Erythroblast (primary cell): Measurements from ENCODE around the gene PSME1.
"Not testable (repeated sequence)": the region's sequence is repeated elsewhere in the genome, so short reads cannot be mapped to it uniquely, and the experiment has no call there.

ENCODE experiments used
- DNase-seq, 2 experiments: peaks; one replicate each; lab custom pipeline; 2025; lab: John Stamatoyannopoulos, UW
- GATA1 ChIP-seq: IDR thresholded peaks from 2 replicates; pipeline ENCODE4 v1.6.1; 2011; ENCODE audit warnings: low read depth, mild to moderate bottlenecking, control low read depth, low read length, moderate library complexity
- POLR2A ChIP-seq: IDR thresholded peaks from 2 replicates; pipeline ENCODE4 v1.6.1; 2011; ENCODE audit warnings: mild to moderate bottlenecking, low read length

Gene PSME1

DNA sequence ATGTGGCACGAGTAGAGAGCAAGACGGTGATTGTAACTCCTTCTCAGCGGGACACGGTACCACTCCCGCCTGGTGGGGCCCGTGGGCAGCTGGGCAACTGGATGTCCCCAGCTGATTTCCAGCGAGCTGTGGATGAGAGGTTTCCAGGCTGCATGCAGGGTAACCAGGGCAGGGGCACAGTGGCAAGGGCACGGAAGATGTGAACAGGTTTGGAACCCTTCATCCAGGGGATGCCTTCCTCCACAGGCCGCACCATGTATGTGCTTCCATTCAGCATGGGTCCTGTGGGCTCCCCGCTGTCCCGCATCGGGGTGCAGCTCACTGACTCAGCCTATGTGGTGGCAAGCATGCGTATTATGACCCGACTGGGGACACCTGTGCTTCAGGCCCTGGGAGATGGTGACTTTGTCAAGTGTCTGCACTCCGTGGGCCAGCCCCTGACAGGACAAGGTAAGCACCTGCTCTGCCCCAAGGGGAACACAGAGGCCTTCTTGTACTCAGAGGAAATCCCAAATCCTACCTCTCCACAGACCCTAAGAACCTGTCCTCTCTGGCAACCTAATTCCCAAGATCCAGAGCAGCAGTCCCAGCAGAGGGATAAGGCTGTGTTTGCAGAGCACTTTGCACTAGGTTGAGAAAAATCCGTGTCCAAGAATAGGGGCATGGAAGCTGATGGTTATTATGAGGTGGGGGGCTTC is 37.6 kb upstream of the PSME1 start:
- no peak for DNase-seq
- TF ChIP-seq GATA1 (no peak), POLR2A (no peak)

- TF ChIP-seq GATA1 = no peak
- TF ChIP-seq POLR2A = no peak
Measured at GRCh38 chr14:24098927-24099813, 36.8 kb upstream of the PSME1 start.

DNA sequence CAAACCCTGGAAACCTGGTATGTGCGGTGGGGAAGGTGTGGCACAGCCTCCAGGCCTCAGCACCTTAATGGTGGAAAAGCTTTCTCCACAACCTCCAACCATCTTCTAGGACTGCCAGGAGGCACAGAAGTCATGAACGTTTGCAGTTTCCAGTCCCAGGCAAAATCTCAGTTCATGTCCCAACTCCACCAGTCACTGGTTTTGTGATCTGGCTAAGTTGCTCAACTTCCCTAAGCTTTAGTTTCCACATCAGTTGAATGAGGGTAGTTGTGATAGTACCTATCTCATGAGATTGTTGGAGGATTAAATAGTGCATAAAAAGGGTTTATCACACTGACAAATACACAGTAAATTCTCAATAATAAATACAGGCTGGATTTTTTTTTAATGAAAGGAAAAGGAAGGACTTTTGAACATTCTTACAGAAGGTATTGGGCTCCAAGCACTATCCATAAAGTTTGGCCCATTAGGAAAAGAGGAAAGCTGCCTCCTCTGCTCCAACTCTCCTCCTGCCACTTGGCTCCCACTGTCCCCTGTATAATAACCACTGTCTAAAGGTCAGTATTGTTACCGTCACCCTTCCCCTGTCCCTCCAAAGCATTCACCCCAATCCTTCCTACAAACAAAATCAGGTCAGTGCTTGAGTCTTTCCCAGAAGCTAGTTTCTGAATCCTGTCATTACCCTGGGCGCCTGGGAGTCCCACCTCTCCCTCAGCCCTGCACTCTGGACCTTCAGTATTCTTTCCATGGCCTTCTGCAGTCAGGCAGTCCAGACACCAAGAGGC is 35.6 kb upstream of the PSME1 start:
- TF ChIP-seq POLR2A = no peak
- TF ChIP-seq GATA1 = no peak
- no peak for DNase-seq

More at GRCh38 chr14:24098927-24099813, 36.8 kb upstream of the PSME1 start:
- DNase-seq = no peak

- TF ChIP-seq GATA1 (no peak), POLR2A (no peak)
Measured at GRCh38 chr14:24100982-24101494, 35.0 kb upstream of the PSME1 start.

DNA sequence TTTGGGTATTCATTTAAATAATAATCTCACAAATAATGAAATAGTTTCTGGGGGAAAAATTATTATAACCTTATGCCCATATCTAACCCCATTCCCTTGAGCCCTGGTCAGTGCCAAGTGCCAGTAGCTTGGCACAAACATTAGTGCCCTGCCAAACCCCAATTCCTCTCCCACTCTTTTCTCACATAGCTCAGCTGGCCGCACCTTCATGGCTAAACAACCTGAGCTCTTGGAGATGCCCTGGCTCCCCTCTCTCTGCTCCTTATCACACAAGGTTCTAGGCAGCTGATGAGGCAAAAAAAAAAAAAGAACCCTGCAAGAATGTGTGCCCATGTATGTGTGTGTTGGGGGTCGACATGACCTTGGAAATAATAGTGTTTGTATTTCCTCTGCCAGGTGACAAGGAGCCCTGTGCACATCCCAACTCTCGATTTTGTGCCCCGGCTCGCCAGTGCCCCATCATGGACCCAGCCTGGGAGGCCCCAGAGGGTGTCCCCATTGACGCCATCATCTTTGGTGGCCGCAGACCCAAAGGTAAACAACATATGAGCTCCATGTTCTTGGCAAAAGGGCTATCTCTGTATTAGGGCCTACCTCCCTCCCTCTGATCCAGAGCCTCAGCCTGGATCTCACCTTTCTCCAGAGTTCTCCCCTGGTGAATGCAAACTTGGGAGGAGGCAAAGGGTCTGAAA is 33.5 kb upstream of the PSME1 start:
- DNase-seq = no peak
- TF ChIP-seq POLR2A = no peak
- no peak for TF ChIP-seq GATA1

More at GRCh38 chr14:24100982-24101494, 35.0 kb upstream of the PSME1 start:
- DNase-seq = no peak

GRCh38 chr14:24103451-24103850 is 32.5 kb upstream of the PSME1 start:
- no peak for DNase-seq
- TF ChIP-seq POLR2A (no peak), GATA1 (no peak)

DNA sequence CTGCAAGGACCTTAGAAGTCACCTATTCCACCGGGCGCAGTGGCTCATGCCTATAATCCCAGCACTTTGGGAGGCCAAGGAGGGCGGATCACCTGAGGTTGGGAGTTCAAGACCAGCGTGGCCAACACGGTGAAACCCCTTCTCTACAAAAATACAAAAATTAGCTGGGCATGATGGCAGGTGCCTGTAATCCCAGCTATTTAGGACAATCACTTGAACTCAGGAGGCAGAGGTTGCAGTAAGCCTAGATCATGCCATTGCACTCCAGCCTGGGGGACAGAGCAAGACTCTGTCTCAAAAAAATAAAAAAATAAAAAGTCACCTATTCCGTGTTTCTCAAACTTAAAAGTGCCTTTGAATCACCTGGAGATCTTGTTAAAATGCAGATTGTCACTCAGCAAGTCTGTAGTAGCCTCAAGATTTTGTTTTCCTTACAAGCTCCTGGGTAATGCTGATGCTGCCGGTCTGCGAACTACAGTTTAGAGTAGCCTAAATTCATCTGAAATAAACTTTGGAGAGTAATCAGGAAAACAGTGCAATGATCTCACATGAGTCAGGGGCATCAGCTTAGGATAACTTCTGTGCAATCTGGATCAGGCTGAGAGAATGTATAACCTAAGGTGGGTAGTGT is 30.3 kb upstream of the PSME1 start:
- DNase-seq = not testable (repeated sequence)

DNA sequence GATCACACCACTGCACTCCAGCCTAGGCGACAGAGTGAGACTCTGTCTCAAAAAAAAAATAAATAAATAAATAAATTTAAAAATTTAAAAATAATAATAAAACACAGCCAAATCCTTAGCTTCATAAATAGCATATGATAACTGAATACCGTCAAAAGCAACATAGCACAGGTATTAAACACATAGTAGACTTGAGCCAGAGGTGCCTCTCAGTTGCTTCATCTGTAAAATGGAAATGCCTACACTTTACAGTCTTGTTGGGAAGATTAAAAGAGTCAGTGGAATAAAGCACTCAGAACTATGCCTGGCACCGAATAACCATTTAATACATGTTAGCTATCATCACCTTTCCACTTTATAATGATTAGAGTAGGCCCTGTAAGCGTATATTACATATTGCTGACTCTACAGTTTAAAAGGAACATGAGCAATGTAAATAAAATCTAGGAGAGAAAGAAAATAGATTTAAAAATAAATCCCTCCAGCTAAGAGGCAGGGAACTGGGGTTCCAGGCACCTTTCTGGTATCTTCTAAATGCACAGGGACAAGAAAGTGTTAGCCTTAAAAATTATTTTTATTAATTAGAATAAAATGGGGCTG is 29.2 kb upstream of the PSME1 start:
- no peak for DNase-seq
- TF ChIP-seq GATA1 (no peak), POLR2A (no peak)

DNA sequence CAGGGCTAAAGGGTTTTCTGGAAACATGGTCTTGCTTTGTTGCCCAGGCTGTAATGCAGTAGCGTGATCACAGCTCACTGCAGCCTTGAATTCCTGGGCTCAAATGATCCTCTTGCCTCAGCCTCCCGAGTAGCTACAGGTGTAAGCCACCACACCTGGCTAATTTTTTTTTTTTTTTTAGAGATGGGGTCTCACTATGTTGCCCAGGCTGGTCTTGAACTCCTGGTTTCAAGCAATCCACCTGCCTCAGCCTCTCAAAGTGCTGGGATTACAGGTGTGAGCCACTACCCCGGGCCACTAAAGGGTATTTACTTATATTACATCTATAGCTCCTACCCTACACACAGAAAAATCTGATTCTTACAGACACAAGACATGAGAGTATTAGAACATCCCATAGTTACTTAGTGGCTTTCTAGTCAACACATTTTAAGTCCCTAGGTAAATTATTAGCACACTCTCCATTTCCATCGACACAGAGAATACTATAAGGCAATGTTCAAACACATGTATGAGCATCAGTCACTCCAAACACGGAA is 27.6 kb upstream of the PSME1 start:
- TF ChIP-seq GATA1 = no peak
- TF ChIP-seq POLR2A = no peak
- no peak for DNase-seq

DNA sequence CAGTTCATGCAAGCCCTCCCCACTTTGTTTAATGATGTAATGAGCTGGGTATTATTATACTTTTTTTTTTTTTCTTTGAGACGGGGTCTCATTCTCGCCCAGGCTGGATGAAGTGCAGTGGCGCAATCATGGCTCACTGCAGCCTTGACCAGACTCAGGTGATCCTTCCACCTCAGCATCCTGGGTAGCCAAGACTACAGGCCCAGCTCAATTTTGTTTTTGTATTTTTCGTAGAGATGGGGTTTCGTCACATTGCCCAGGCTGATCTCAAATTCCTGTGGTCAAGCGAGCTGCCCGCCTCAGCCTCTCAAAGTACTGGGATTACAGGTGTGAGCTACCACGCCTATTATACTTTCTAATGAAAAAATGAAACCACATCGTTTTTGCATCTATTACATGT is 25.9 kb upstream of the PSME1 start:
- DNase-seq = no peak
- TF ChIP-seq GATA1 (no peak), POLR2A (no peak)

DNA sequence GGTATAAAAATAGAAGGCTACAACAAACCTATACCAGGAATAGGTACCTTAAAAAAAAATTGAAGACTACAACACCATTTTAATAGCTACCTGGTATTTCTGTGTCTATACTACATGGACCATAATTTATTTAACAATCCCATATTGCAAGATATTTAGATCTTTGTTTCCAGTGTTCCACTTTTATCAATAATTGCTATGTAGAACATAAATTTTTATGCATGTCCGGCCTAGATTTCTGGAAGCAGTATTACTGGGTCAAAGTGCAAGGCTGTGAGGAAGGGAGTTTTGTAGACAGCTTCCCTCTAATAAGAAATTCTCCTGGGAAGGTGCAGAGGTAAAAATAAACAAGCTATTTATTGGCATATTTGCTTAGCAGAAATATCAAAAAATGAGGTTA is 25.5 kb upstream of the PSME1 start:
- TF ChIP-seq POLR2A (no peak), GATA1 (no peak)
- DNase-seq = no peak

DNA sequence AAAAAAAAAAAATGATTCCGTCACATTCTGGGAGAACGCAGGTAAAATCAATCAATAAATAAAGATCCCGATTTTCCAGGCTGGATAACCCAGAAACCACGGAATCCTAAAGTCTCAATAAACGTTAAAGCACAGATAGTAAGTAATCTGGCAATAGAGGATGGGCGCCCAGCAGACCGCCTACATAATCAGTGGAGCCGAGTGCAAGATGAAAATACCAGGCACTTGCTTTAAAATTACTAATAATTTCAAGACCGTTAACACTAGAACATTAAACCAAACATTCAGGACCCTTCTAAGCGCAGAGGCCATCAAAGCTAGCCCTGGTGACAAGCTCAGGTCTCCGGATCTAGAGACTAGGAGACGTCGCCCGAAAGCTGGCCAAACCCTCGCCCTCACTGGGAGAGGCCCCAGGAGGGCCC is 22.6 kb upstream of the PSME1 start:
- TF ChIP-seq POLR2A = no peak
- TF ChIP-seq GATA1 = no peak
- DNase-seq = no peak
